SK-N-SH treated with all-trans-retinoic acid at 6 μM for 48 hours (cell line): ENCODE measurements around the gene VPS26A.

Experiments
- ATAC-seq: fragments of 200-7000 bp; cut with Tn5 transposase; 3 replicates; pipeline ENCODE4 v1.9.1; 2020; ENCODE audit warnings: mild to moderate bottlenecking, moderate library complexity
- ARNTL ChIP-seq: fragments of 450-650 bp; formaldehyde crosslinking; IDR thresholded peaks from 2 replicates; pipeline ENCODE4 v1.5.0; 2020; ENCODE audit warnings: low read depth, mild to moderate bottlenecking, moderate library complexity, borderline replicate concordance
- BACH2 ChIP-seq: fragments of 250-450 bp; sonication (Bioruptor Pico); IDR thresholded peaks from 2 replicates; pipeline ENCODE4 v1.9.0; 2021; ENCODE audit warnings: mild to moderate bottlenecking, borderline replicate concordance
- CSDC2 ChIP-seq: fragments of 250-450 bp; sonication (Bioruptor Pico); IDR thresholded peaks from 2 replicates; pipeline ENCODE4 v1.5.0; 2020; ENCODE audit warnings: mild to moderate bottlenecking, moderate library complexity
- ESRRG ChIP-seq: fragments of 250-450 bp; sonication (Bioruptor Pico); IDR thresholded peaks from 2 replicates; pipeline ENCODE4 v1.6.1; 2021; ENCODE audit warnings: mild to moderate bottlenecking
- GLIS3 ChIP-seq: fragments of 250-450 bp; sonication (Bioruptor Pico); IDR thresholded peaks from 2 replicates; pipeline ENCODE4 v1.5.0; 2020; ENCODE audit warnings: mild to moderate bottlenecking, moderate library complexity
- OSR1 ChIP-seq: fragments of 250-450 bp; sonication (Bioruptor Pico); IDR thresholded peaks from 2 replicates; pipeline ENCODE4 v1.8.0; 2022; ENCODE audit warnings: moderate library complexity, mild to moderate bottlenecking, inconsistent platforms
- PPARA ChIP-seq: fragments of 250-450 bp; sonication (Bioruptor Pico); IDR thresholded peaks from 2 replicates; pipeline ENCODE4 v1.5.0; 2020; ENCODE audit warnings: mild to moderate bottlenecking, borderline replicate concordance
- RARB ChIP-seq: fragments of 250-450 bp; sonication (Bioruptor Pico); IDR thresholded peaks from 2 replicates; pipeline ENCODE4 v1.8.0; 2021; ENCODE audit warnings: mild to moderate bottlenecking, moderate library complexity
- SNAI2 ChIP-seq: fragments of 250-450 bp; sonication (Bioruptor Pico); IDR thresholded peaks from 2 replicates; pipeline ENCODE4 v1.5.0; 2020; ENCODE audit warnings: mild to moderate bottlenecking, moderate library complexity
- TCF4 ChIP-seq: fragments of 250-450 bp; sonication (Bioruptor Pico); IDR thresholded peaks from 2 replicates; pipeline ENCODE4 v1.8.0; 2021; ENCODE audit warnings: mild to moderate bottlenecking, moderate library complexity, borderline replicate concordance
- TOX ChIP-seq: fragments of 250-450 bp; sonication (Bioruptor Pico); IDR thresholded peaks from 2 replicates; pipeline ENCODE4 v1.8.0; 2021; ENCODE audit warnings: mild to moderate bottlenecking, moderate library complexity, borderline replicate concordance
- ZC3H10 ChIP-seq: fragments of 250-450 bp; sonication (Bioruptor Pico); IDR thresholded peaks from 2 replicates; pipeline ENCODE4 v1.5.1; 2021; ENCODE audit warnings: mild to moderate bottlenecking, moderate library complexity
- ZFP3 ChIP-seq: fragments of 250-450 bp; sonication (Bioruptor Pico); IDR thresholded peaks from 2 replicates; pipeline ENCODE4 v1.5.0; 2020; ENCODE audit warnings: mild to moderate bottlenecking, moderate library complexity
- ZFP30 ChIP-seq: fragments of 450-650 bp; formaldehyde crosslinking; IDR thresholded peaks from 2 replicates; pipeline ENCODE4 v1.5.0; 2022; ENCODE audit warnings: mild to moderate bottlenecking, moderate library complexity
- ZNF565 ChIP-seq: fragments of 450-650 bp; formaldehyde crosslinking; conservative IDR thresholded peaks from 2 replicates; pipeline ENCODE4 v1.5.0; 2020; ENCODE audit warnings: low read depth, mild to moderate bottlenecking, moderate library complexity
- ZNF70 ChIP-seq: fragments of 450-650 bp; formaldehyde crosslinking; IDR thresholded peaks from 2 replicates; pipeline ENCODE4 v1.5.0; 2020; ENCODE audit warnings: mild to moderate bottlenecking, moderate library complexity
- ZNF8 ChIP-seq: fragments of 450-650 bp; formaldehyde crosslinking; IDR thresholded peaks from 2 replicates; pipeline ENCODE4 v1.5.0; 2020; ENCODE audit warnings: mild to moderate bottlenecking, moderate library complexity
- TF ChIP-seq, protein P1 (sequence below): fragments of 250-450 bp; sonication (Bioruptor Pico); IDR thresholded peaks from 2 replicates; pipeline ENCODE4 v1.8.0; 2021; ENCODE audit warnings: low read depth, mild to moderate bottlenecking, moderate library complexity, borderline replicate concordance
- TF ChIP-seq, protein P2 (sequence below): fragments of 250-450 bp; sonication (Bioruptor Pico); IDR thresholded peaks from 2 replicates; pipeline ENCODE4 v1.5.1; 2020; ENCODE audit warnings: low read depth, mild to moderate bottlenecking, moderate library complexity
- TF ChIP-seq, protein P3 (sequence below): fragments of 250-450 bp; sonication (Bioruptor Pico); IDR thresholded peaks from 2 replicates; pipeline ENCODE4 v1.5.1; 2021; ENCODE audit warnings: mild to moderate bottlenecking, moderate library complexity
- TF ChIP-seq, protein P4 (sequence below): fragments of 250-450 bp; sonication (Bioruptor Pico); IDR thresholded peaks from 2 replicates; pipeline ENCODE4 v1.5.0; 2020; ENCODE audit warnings: mild to moderate bottlenecking, moderate library complexity
- TF ChIP-seq, protein P5 (sequence below): fragments of 250-450 bp; sonication (Bioruptor Pico); IDR thresholded peaks from 2 replicates; pipeline ENCODE4 v1.8.0; 2020; ENCODE audit warnings: mild to moderate bottlenecking, moderate library complexity, borderline replicate concordance

VPS26A gene

DNA sequence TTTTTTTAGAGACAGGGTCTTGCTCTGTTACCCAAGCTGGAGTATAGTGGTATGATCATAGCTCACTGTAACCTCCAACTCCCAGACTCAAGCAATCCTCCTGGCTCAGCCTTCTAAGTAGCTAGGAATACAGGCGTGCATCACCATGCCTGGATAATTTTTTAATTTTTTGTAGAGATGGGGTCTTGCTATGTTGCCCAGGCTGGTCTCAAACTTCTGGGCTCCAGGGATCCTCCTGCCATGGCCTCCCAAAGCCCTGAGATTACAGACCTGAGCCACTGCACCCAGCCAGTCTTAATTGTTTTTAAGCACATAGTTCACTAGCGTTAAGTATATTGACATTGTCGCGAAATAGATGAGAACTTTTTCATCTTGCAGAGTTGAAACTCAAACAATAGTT lies 58.0 kb downstream of the VPS26A start (continued):
- TF ChIP-seq, protein P1, sequence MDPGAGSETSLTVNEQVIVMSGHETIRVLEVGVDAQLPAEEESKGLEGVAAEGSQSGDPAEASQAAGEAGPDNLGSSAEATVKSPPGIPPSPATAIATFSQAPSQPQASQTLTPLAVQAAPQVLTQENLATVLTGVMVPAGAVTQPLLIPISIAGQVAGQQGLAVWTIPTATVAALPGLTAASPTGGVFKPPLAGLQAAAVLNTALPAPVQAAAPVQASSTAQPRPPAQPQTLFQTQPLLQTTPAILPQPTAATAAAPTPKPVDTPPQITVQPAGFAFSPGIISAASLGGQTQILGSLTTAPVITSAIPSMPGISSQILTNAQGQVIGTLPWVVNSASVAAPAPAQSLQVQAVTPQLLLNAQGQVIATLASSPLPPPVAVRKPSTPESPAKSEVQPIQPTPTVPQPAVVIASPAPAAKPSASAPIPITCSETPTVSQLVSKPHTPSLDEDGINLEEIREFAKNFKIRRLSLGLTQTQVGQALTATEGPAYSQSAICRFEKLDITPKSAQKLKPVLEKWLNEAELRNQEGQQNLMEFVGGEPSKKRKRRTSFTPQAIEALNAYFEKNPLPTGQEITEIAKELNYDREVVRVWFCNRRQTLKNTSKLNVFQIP (CRISPR knock-in tag): no peak
- TF ChIP-seq PPARA (CRISPR knock-in tag) (no peak), ZNF8 (no peak), OSR1 (CRISPR knock-in tag) (no peak), ZC3H10 (CRISPR knock-in tag) (no peak)

DNA sequence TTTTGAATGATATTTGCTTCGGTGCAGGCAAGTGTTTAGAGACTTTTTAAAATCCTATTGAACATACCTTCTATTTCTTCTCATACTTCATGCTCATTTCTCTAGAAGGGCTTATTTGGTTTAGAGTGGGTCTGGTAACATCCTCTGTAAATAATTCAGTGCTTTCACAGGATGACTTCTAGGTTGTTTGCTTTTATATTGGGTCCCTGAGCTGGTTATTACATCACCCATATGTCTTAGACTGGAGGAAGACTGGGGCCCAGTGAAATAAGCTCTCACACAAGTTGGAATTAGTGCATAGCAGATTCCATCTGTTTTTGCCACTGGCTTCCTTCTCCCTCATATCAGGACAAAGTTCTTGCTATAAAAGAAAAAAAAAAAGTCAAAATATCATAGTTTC lies 62.5 kb downstream of the VPS26A start:
- no peak for ATAC-seq
- TF ChIP-seq ESRRG (CRISPR knock-in tag) (no peak), ARNTL (CRISPR knock-in tag) (no peak), PPARA (CRISPR knock-in tag) (no peak), ZNF8 (no peak), ZNF70 (CRISPR knock-in tag) (no peak), ZFP3 (CRISPR knock-in tag) (no peak), ZNF565 (CRISPR knock-in tag) (no peak), CSDC2 (CRISPR knock-in tag) (no peak), TOX (no peak), TCF4 (CRISPR knock-in tag) (no peak), ZFP30 (CRISPR knock-in tag) (no peak), BACH2 (CRISPR knock-in tag) (no peak), GLIS3 (no peak)
- TF ChIP-seq, protein P2, sequence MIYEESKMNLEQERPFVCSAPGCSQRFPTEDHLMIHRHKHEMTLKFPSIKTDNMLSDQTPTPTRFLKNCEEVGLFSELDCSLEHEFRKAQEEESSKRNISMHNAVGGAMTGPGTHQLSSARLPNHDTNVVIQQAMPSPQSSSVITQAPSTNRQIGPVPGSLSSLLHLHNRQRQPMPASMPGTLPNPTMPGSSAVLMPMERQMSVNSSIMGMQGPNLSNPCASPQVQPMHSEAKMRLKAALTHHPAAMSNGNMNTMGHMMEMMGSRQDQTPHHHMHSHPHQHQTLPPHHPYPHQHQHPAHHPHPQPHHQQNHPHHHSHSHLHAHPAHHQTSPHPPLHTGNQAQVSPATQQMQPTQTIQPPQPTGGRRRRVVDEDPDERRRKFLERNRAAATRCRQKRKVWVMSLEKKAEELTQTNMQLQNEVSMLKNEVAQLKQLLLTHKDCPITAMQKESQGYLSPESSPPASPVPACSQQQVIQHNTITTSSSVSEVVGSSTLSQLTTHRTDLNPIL (CRISPR knock-in tag): no peak
- TF ChIP-seq, protein P3, sequence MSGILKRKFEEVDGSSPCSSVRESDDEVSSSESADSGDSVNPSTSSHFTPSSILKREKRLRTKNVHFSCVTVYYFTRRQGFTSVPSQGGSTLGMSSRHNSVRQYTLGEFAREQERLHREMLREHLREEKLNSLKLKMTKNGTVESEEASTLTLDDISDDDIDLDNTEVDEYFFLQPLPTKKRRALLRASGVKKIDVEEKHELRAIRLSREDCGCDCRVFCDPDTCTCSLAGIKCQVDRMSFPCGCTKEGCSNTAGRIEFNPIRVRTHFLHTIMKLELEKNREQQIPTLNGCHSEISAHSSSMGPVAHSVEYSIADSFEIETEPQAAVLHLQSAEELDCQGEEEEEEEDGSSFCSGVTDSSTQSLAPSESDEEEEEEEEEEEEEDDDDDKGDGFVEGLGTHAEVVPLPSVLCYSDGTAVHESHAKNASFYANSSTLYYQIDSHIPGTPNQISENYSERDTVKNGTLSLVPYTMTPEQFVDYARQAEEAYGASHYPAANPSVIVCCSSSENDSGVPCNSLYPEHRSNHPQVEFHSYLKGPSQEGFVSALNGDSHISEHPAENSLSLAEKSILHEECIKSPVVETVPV (CRISPR knock-in tag): no peak
- TF ChIP-seq, protein P4, sequence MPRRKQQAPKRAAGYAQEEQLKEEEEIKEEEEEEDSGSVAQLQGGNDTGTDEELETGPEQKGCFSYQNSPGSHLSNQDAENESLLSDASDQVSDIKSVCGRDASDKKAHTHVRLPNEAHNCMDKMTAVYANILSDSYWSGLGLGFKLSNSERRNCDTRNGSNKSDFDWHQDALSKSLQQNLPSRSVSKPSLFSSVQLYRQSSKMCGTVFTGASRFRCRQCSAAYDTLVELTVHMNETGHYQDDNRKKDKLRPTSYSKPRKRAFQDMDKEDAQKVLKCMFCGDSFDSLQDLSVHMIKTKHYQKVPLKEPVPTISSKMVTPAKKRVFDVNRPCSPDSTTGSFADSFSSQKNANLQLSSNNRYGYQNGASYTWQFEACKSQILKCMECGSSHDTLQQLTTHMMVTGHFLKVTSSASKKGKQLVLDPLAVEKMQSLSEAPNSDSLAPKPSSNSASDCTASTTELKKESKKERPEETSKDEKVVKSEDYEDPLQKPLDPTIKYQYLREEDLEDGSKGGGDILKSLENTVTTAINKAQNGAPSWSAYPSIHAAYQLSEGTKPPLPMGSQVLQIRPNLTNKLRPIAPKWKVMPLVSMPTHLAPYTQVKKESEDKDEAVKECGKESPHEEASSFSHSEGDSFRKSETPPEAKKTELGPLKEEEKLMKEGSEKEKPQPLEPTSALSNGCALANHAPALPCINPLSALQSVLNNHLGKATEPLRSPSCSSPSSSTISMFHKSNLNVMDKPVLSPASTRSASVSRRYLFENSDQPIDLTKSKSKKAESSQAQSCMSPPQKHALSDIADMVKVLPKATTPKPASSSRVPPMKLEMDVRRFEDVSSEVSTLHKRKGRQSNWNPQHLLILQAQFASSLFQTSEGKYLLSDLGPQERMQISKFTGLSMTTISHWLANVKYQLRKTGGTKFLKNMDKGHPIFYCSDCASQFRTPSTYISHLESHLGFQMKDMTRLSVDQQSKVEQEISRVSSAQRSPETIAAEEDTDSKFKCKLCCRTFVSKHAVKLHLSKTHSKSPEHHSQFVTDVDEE (CRISPR knock-in tag): no peak
- TF ChIP-seq, all 23 proteins: peak for 0

DNA sequence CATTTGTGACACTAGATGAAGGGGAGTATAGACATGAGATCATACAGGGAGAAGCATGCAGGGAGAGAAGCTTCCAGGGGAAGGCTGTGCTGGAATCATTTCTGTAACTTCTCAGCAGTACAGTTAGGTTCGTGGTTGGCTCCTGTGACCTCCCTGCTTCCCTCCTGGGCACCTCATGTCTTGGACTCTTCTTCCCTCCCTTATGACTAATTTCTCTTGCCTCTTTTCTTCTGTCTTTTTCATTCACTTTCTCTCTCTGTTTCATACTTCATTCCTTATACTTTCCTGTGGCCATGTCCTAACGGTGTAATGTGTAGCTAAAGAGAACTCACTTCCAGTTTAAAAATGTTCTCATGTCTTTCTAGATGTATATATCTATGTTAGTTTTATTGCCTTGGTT lies 77.1 kb downstream of the VPS26A start:
- TF ChIP-seq TCF4 (CRISPR knock-in tag) (no peak), SNAI2 (CRISPR knock-in tag) (no peak), ZNF70 (CRISPR knock-in tag) (no peak), TOX (no peak), ZNF8 (no peak), CSDC2 (CRISPR knock-in tag) (no peak), ARNTL (CRISPR knock-in tag) (no peak), ZC3H10 (CRISPR knock-in tag) (no peak), GLIS3 (no peak), RARB (CRISPR knock-in tag) (no peak), ZNF565 (CRISPR knock-in tag) (no peak), BACH2 (CRISPR knock-in tag) (no peak), ZFP30 (CRISPR knock-in tag) (no peak), OSR1 (CRISPR knock-in tag) (no peak), ZFP3 (CRISPR knock-in tag) (no peak), PPARA (CRISPR knock-in tag) (no peak)
- TF ChIP-seq, protein P2 (CRISPR knock-in tag): no peak
- TF ChIP-seq, protein P1 (CRISPR knock-in tag): no peak
- TF ChIP-seq, protein P3 (CRISPR knock-in tag): no peak
- TF ChIP-seq, protein P5, sequence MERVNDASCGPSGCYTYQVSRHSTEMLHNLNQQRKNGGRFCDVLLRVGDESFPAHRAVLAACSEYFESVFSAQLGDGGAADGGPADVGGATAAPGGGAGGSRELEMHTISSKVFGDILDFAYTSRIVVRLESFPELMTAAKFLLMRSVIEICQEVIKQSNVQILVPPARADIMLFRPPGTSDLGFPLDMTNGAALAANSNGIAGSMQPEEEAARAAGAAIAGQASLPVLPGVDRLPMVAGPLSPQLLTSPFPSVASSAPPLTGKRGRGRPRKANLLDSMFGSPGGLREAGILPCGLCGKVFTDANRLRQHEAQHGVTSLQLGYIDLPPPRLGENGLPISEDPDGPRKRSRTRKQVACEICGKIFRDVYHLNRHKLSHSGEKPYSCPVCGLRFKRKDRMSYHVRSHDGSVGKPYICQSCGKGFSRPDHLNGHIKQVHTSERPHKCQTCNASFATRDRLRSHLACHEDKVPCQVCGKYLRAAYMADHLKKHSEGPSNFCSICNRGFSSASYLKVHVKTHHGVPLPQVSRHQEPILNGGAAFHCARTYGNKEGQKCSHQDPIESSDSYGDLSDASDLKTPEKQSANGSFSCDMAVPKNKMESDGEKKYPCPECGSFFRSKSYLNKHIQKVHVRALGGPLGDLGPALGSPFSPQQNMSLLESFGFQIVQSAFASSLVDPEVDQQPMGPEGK (CRISPR knock-in tag): no peak
- no peak for ATAC-seq
